ENCODE results near the gene TANGO2.

DNA sequence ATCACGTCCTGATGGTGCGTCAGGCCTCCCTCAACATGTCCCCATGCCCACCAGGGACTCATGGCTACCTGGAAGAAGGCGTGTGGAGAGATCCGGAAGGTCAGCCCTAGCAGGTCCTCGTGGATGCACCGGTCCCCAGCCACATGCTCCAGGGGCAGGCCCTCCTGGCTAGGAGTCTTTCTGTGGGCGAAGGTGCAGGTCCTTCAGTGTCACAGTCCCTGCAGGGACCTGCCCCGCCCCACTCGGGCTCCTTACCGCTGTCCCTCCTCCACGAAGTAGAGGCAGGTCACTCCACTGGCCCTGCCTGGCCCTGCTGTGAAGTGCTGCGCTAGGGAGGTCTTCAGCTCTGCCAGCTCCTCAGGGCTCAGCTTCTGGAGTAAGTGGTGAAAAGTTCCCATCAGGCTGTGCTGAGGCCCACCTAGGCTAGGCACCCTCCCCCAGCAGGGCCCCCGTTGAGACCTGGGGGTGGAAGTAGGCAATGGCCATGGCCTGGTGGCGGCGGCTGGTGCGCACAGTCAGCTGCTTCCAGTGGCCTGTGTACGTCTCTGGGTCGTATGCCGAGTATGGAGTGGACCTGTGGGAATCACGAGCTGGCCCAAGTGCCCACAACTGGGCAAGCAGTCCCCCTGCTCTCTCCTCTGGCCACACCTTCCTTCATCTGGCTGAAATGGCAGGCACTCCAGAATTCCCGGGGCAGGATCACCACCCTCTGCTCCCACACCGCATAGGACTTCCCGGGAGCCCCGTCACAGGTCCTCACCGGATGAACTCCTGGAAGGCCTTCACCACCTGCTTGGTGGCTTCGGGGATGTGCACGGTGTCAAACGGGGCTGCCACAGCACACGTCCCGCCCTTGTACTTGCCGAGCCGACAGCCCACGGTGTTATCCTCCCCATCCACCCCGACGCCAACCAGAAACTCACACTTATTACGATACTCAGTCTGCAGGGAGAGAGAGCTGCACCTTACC is 93.9 kb downstream of the TANGO2 start:
- TF ChIP-seq, protein P1, sequence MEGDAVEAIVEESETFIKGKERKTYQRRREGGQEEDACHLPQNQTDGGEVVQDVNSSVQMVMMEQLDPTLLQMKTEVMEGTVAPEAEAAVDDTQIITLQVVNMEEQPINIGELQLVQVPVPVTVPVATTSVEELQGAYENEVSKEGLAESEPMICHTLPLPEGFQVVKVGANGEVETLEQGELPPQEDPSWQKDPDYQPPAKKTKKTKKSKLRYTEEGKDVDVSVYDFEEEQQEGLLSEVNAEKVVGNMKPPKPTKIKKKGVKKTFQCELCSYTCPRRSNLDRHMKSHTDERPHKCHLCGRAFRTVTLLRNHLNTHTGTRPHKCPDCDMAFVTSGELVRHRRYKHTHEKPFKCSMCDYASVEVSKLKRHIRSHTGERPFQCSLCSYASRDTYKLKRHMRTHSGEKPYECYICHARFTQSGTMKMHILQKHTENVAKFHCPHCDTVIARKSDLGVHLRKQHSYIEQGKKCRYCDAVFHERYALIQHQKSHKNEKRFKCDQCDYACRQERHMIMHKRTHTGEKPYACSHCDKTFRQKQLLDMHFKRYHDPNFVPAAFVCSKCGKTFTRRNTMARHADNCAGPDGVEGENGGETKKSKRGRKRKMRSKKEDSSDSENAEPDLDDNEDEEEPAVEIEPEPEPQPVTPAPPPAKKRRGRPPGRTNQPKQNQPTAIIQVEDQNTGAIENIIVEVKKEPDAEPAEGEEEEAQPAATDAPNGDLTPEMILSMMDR (IDR thresholded peaks at IDR 0.05 in 8 of 11, conservative IDR thresholded peaks at IDR 0.05 in 3 of 11), result no peak
- no peak for TF ChIP-seq POLR2A (IDR thresholded peaks at IDR 0.05)
